ENCODE measurements around the gene SPPL2C.

- no peak for TF ChIP-seq MXI1 (conservative IDR thresholded peaks at IDR 0.05; ENCODE audit: poor library complexity, severe bottlenecking)
- no peak for TF ChIP-seq CTCF (IDR thresholded peaks at IDR 0.05; ENCODE audit: poor library complexity, severe bottlenecking)
- no peak for TF ChIP-seq EZH2 (IDR thresholded peaks at IDR 0.05; ENCODE audit: borderline replicate concordance, insufficient read depth, low read length, poor library complexity, severe bottlenecking)
- no peak for TF ChIP-seq RAD21 (conservative IDR thresholded peaks at IDR 0.05)
- no peak for TF ChIP-seq REST (IDR thresholded peaks at IDR 0.05; ENCODE audit: borderline replicate concordance)
These were observed 19.4 kb downstream of the SPPL2C start for GRCh38 chr17:45863857-45864654.
